ENCODE measurements around the gene CEP126.
"Not testable (repeated sequence)": the region's sequence is repeated elsewhere in the genome, so short reads cannot be mapped to it uniquely, and the experiment has no call there.

CEP126 gene

GRCh38 chr11:101929294-101929915, 14.6 kb downstream of the CEP126 start:
- no peak for DNase-seq (ENCODE audit: low read depth in 2 of 2)

GRCh38 chr11:101931692-101932091, 16.9 kb downstream of the CEP126 start:
- DNase-seq (ENCODE audit: low read depth in 2 of 2), result no peak

- no peak for DNase-seq (ENCODE audit: low read depth in 2 of 2)
These were observed 26.2 kb downstream of the CEP126 start for GRCh38 chr11:101940901-101941520.

- DNase-seq (ENCODE audit: low read depth in 2 of 2), result no peak
These were observed 30.1 kb downstream of the CEP126 start for GRCh38 chr11:101944923-101945322.

- no peak for DNase-seq (ENCODE audit: low read depth in 2 of 2)
These were observed 30.6 kb downstream of the CEP126 start for GRCh38 chr11:101945448-101945847.

DNA sequence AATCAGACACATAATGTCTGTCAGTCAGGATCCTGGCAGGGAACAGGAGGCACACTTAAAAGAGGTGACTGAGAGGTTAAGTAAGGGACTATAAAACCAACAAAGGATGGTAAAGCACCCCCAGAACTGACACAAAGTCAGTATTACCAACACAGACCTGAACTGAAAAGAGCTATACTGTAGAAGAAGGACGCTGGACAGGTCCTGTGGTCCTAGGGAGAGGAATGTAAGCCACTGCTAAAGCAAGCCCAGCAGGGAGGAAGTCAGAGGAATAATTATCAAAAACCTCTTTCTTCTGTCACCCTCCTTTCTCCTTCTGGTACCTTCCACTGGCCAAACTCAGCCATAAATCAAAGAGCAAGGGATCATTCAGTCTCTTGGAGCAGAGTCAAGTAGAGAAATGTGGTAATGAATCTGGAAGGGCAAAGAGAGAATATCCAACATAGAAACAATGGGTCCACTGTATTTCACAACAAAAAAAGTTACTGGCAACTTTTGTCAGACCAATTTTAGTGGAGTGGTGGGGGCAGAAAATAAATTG, 34.9 kb downstream of the CEP126 start:
- DNase-seq (ENCODE audit: low read depth in 2 of 2), result no peak

DNA sequence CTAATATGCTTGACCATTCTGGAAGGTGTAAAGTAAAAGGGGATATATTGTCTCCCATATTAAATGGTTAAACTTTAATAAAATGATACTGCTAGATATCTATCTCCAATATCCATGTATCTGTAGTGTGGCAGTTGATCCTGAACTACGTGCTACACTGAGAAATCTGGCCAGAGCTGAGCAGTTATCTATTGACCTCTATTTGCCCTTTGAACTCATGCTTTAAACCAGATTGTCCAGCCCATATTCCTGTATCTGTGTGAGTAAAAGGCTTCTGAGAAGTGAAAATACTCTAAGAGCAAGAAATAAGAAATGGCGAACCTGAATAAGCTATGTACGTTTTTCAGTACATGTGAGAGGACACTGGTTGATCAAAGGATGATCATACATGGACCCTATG, 40.5 kb downstream of the CEP126 start:
- no peak for DNase-seq (ENCODE audit: low read depth in 2 of 2)

GRCh38 chr11:101955701-101956100, 40.9 kb downstream of the CEP126 start:
- no peak for DNase-seq (ENCODE audit: low read depth in 2 of 2)

- no peak for DNase-seq (ENCODE audit: low read depth in 2 of 2)
These were observed 45.4 kb downstream of the CEP126 start for GRCh38 chr11:101960231-101960630.

DNA sequence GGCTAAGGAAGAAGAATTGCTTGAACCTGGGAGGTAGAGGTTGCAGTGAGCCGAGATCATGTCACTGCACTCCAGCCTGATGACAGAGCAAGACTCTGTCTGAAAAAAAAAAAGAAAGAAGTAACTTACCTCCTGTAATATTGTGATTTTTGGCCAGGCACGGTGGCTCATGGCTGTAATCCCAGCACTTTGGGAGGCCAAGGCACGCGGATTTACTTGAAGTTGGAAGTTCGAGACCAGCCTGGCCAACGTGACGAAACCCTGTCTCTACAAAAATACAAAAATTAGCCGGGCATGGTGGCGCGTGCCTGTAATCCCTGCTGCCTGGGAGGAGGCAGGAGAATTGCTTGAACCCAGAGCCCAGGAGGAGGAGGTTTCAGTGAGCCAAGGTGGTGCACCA, 49.4 kb downstream of the CEP126 start:
- DNase-seq (ENCODE audit: low read depth in 2 of 2), result not testable (repeated sequence)

DNA sequence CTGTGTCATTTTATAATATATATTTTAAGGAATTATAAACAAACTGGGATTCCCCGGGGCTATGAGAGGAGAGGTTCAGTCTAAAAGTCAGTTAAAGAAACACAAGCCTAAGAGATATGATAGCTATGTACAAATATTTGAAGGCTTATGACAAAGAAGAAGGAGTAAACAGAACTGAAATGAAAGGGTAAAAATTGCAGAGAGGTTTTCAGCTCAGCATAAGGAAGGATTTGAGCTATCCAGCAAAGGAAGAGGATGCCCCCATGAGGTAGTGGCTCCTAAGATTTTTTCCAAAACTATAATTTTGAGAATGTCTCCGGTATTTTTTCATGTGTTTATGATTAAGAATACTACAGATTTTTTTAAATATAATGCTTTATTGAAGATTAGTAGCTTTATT, 59.4 kb downstream of the CEP126 start:
- no peak for DNase-seq (ENCODE audit: low read depth in 2 of 2)

DNA sequence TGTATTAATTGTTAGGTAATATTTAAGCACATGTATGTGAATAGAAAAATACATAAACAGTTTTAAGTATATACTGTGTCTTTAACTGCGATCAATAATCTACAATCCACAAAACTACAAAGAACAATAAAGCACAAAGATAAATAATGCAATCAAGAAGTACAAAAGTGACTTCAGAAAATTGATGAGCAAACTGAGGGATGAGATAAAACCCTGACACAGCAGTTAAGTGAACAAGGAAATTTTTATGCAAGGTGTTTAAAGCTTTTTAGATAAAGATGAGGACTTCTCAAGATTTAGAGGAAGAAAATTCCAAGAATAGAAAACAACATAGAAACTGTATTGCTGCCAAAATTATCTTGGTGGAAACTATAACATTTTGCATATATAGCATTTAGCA, 60.0 kb downstream of the CEP126 start:
- DNase-seq (ENCODE audit: low read depth in 2 of 2), result no peak

DNA sequence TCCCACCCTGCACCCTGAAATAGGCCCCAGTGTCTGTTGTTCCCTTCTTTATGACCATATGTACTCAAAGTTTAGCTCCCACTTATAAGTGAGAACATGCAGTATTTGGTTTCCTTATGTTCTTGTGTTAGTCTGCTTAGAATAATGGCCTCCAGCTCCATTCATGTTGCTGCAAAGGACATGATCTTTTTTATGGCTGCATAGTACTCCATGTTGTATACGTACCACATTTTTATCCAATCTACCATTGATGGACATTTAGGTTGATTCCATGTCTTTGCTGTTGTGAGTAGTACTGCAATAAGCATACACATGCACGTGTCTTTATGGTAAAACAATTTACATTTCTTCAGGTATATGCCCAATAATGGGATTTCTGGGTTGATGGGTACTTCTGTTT, 60.9 kb downstream of the CEP126 start:
- DNase-seq (ENCODE audit: low read depth in 2 of 2), result no peak

DNA sequence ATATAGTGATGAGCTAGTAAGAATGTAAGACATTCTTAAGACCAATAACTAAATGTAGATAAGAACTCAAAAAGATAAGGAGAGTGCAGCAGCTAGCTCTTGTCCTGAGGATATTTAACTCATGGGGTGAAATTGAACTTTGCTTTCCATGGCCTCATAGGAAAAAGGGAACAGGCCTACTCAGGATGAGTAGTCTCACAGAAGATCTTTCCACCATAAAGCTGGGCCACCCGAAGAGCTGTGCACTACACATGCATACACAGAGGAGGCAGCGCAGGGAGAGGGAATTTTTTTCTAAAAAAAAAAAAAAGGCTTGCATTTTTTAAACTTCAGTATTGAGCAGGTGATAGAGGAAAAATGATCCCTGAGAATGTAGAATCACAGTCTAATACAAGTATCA, 72.6 kb downstream of the CEP126 start:
- DNase-seq (ENCODE audit: low read depth in 2 of 2), result no peak

DNA sequence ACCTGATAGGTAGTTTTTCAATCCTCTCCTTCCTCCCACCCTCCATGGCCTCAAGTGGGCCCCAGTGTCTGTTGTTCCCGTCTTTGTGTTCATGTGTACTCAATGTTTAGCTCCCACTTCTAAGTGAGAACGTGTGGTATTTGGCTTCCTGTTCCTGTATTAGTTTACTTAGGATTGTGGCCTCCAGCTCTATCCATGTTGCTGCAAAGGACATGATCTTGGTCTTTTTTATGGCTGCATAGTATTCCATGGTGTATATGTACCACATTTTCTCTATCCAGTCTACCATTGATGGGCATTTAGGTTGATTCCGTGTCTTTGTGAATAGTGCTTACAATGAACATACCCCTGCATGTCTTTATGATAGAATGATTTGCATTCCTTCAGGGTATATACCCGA, 78.4 kb downstream of the CEP126 start:
- DNase-seq (ENCODE audit: low read depth in 2 of 2), result no peak

GRCh38 chr11:101994052-101994469, 79.3 kb downstream of the CEP126 start:
- not testable (repeated sequence) for DNase-seq (ENCODE audit: low read depth in 2 of 2)

DNA sequence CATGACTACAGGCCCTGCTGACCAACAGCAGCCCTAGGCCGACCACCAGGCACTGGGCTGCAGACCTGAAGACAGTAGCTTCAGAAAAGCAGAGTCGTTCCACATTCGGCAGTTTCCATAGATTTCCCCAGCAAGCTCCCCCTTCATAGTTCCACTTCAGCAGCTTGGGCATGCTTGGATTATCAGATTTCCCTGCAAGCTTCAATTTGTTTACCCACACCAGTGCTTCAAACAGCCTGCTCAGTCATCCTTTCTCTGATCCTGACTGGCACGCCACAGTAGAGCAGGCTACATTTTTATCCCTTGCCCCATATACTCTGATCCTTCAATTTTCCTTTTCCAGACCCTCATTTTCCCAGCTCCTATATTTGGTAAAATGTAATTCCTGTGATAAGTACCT, 81.3 kb downstream of the CEP126 start:
- no peak for DNase-seq (ENCODE audit: low read depth in 2 of 2)

- DNase-seq (ENCODE audit: low read depth in 2 of 2), result no peak
These were observed 87.0 kb downstream of the CEP126 start for GRCh38 chr11:102001657-102002338.

DNA sequence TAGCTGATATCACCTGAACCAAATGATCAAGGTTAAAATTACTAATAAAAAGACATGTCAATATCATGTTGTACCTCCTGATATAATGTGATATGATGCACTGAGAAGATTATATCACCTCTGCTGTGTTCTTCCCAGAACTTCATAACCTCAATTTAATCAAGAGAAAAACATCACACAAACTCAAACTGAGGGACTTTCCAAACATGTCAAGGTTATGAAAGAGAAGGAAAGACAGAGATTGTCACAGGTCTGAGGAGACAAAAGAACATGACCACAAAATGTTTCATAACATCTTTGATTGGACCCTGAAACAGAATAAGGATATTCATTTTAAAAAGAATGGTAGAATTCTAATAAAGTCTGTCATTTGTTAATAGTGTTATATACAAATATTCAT, 89.4 kb downstream of the CEP126 start:
- no peak for DNase-seq (ENCODE audit: low read depth in 2 of 2)

- DNase-seq (ENCODE audit: low read depth in 2 of 2), result no peak
These were observed 90.5 kb downstream of the CEP126 start for GRCh38 chr11:102005306-102005705.

DNA sequence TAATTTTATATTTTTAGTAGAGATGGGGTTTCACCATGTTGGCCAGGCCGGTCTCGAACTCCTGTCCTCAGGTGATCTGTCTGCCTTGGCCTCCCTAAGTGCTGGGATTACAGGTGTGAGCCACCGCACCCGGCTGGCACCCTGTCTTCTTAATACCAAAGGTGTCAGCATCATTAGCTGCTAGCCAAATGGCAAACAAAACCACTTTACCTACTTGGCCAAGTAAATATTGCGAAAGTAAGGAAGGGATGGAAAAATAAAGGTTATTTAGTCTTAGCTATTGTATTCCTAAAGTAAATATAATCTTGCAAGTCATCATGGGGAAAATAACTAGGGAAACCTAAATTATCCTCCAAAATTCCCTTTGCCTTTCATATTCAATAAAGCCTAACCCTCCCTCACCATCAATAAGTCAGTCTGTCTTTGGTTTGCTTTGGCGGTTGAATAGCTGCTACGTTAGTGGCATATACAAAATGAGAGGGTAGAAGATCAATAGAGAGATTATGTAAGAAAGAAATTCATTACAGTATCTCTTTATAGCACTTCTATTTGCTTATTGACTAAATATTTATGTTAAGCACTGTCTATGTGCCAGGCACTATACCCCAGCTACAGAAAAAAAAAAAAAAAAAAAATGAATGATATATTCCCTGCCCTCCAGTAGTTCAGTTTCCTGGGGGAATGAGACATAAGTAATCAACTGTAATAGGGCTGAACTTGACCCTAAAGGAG, 92.2 kb downstream of the CEP126 start:
- DNase-seq (ENCODE audit: low read depth in 2 of 2), result no peak

Measured in stimulated activated CD8-positive, alpha-beta memory T cell treated with anti-CD3 and anti-CD28 coated beads, Interleukin-15, amount 100 ng/mL, for 4 hours (primary cell).